ENCODE results near the gene SYT11. TPM values are rescaled to one million over a fixed set of nuclear protein-coding genes. Genes with fewer than 3 reads are reported as not detected.

Gene SYT11
- total RNA-seq (2022; extraction: Qiagen RNA extraction), result 1.1 to 1.6 TPM (median 1.3 TPM) in 5 replicates

GRCh38 chr1:155859234-155859829, at the start of gene SYT11:
SYT11 (plus strand) TSS chr1:155859567; CDS start chr1:155859762, 195 bp downstream.

GRCh38 chr1:155856975-155857930, 2.1 kb upstream of the SYT11 start, which contains the start of gene GON4L:
GON4L (minus strand) TSS chr1:155857214; CDS start chr1:155853780, 3,434 bp downstream.

GRCh38 chr1:155911156-155912055, 52.0 kb downstream of the SYT11 start, which contains the start of gene RIT1:
RIT1 (minus strand) TSS chr1:155911349; CDS start chr1:155910761, 588 bp downstream.

GRCh38 chr1:155934097-155934935, 74.9 kb downstream of the SYT11 start, which contains the start of gene KHDC4:
KHDC4 (minus strand) TSS chr1:155934413; CDS start chr1:155934373, 40 bp downstream.

Other genes starting within 250 kb of the SYT11 start
- gene MSTO1, start 249.3 kb upstream of the SYT11 start, total RNA-seq (2022; extraction: Qiagen RNA extraction), result 34.8 to 43.6 TPM (median 43.0 TPM) in 5 replicates
- gene YY1AP1, start 170.8 kb upstream of the SYT11 start, total RNA-seq (2022; extraction: Qiagen RNA extraction), result 44.8 to 48.8 TPM (median 44.8 TPM) in 5 replicates
- 111 to 135 TPM (median 122 TPM) in 5 replicates for gene DAP3, start 170.5 kb upstream of the SYT11 start, total RNA-seq (2022; extraction: Qiagen RNA extraction)
- 12.6 to 14.7 TPM (median 14.6 TPM) in 5 replicates for gene GON4L, start 2.4 kb upstream of the SYT11 start, total RNA-seq (2022; extraction: Qiagen RNA extraction)
- gene RIT1, start 51.8 kb downstream of the SYT11 start, total RNA-seq (2022; extraction: Qiagen RNA extraction), result 22.3 to 24.4 TPM (median 23.9 TPM) in 5 replicates
- gene KHDC4, start 74.8 kb downstream of the SYT11 start, total RNA-seq (2022; extraction: Qiagen RNA extraction), result 20.3 to 27.7 TPM (median 26.3 TPM) in 5 replicates
- gene RXFP4, start 82.1 kb downstream of the SYT11 start, total RNA-seq (2022; extraction: Qiagen RNA extraction), result 0.07 TPM in 1 of 5 replicates, not detected in the others
- 33.2 to 40.9 TPM (median 37.4 TPM) in 5 replicates for gene ARHGEF2, start 119.0 kb downstream of the SYT11 start, total RNA-seq (2022; extraction: Qiagen RNA extraction)
- 259 to 273 TPM (median 265 TPM) in 5 replicates for gene SSR2, start 161.4 kb downstream of the SYT11 start, total RNA-seq (2022; extraction: Qiagen RNA extraction)
- 35.9 to 45.7 TPM (median 42.4 TPM) in 5 replicates for gene UBQLN4, start 194.2 kb downstream of the SYT11 start, total RNA-seq (2022; extraction: Qiagen RNA extraction)
- 160 to 166 TPM (median 161 TPM) in 5 replicates for gene LAMTOR2, start 195.2 kb downstream of the SYT11 start, total RNA-seq (2022; extraction: Qiagen RNA extraction)
- 0.21 TPM in 1 of 5 replicates, not detected in the others for gene RAB25, start 201.6 kb downstream of the SYT11 start, total RNA-seq (2022; extraction: Qiagen RNA extraction)
- 1.3 to 2.9 TPM (median 2.8 TPM) in 5 replicates for gene MEX3A, start 222.9 kb downstream of the SYT11 start, total RNA-seq (2022; extraction: Qiagen RNA extraction)

All from A549 treated with CORT108297 at 1 μM for 4 hours (cell line).